CD4-positive, alpha-beta T cell treated with Interleukin-21 for 1 hour (primary cell): ENCODE results near the gene SCAP.

Experiments used
- DNase-seq: peaks from one replicate; pipeline ENCODE4 v3.0.0-alpha.2; 2020

SCAP gene

DNA sequence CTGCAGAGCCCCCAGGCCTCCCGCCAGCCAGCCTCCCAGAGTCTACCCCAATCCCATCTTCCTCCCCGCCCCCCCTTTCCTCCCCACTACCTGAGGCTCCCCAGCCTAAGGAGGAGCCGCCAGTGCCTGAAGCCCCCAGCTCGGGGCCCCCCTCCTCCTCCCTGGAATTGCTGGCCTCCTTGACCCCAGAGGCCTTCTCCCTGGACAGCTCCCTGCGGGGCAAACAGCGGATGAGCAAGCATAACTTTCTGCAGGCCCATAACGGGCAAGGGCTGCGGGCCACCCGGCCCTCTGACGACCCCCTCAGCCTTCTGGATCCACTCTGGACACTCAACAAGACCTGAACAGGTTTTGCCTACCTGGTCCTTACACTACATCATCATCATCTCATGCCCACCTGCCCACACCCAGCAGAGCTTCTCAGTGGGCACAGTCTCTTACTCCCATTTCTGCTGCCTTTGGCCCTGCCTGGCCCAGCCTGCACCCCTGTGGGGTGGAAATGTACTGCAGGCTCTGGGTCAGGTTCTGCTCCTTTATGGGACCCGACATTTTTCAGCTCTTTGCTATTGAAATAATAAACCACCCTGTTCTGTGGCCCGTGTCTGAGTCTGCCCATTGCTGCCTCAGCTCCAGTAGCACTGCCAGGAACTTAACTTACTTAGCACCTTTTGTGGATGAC is 62.8 kb downstream of the SCAP start:
- DNase-seq = no peak

DNA sequence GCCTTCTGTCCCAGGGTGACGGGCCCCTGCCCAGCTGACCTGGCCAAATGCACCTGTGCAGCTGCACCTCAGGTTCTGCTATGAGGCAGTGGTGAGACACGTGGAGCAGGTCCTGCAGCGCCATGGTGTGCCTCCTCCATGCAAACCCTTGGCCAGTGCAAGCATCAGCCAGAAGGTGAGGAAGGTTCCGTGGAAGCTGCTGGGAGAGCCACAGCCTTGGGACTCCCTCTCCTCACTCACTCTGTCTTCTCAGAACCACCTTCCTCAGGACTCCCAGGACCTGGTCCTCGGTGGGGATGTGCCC is 63.3 kb downstream of the SCAP start:
- no peak for DNase-seq

DNA sequence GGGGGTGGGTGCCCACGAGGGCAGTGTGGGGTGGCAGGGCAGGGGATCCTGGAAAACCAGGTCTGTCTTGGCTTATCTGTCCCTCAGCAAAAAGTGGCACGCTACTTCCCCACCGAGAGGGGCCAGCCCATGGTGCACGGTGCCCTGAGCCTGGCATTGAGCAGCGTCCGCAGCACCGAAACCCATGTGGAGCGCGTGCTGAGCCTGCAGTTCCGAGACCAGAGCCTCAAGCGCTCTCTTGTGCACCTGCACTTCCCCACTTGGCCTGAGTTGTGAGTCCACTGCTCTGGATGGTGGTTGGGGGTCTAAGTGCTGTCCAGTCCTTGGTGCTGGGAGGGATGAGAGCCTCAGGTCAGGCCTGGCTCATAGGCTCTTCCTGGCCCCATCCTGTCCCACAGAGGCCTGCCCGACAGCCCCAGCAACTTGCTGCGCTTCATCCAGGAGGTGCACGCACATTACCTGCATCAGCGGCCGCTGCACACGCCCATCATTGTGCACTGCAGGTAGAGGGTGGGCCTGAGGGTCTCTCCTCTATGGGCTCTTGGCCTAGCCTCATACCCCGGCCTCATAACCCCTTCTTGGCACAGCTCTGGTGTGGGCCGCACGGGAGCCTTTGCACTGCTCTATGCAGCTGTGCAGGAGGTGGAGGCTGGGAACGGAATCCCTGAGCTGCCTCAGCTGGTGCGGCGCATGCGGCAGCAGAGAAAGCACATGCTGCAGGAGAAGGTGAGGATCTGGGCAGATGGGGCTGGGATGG is 63.9 kb downstream of the SCAP start:
- DNase-seq = no peak

DNA sequence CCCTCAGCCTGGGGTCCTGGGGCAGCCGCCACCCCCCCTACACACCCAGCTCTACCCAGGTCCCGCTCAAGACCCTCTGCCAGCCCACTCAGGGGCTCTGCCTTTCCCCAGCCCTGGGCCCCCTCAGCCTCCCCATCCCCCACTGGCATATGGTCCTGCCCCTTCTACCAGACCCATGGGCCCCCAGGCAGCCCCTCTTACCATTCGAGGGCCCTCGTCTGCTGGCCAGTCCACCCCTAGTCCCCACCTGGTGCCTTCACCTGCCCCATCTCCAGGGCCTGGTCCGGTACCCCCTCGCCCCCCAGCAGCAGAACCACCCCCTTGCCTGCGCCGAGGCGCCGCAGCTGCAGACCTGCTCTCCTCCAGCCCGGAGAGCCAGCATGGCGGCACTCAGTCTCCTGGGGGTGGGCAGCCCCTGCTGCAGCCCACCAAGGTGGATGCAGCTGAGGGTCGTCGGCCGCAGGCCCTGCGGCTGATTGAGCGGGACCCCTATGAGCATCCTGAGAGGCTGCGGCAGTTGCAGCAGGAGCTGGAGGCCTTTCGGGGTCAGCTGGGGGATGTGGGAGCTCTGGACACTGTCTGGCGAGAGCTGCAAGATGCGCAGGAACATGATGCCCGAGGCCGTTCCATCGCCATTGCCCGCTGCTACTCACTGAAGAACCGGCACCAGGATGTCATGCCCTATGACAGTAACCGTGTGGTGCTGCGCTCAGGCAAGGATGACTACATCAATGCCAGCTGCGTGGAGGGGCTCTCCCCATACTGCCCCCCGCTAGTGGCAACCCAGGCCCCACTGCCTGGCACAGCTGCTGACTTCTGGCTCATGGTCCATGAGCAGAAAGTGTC is 64.7 kb downstream of the SCAP start:
- DNase-seq = no peak

DNA sequence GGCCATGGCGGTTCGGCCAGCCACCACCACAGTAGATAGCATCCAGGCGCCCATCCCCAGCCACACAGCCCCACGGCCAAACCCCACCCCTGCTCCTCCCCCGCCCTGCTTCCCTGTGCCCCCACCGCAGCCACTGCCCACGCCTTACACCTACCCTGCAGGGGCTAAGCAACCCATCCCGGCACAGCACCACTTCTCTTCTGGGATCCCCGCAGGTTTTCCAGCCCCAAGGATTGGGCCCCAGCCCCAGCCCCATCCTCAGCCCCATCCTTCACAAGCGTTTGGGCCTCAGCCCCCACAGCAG is 65.4 kb downstream of the SCAP start:
- no peak for DNase-seq

DNA sequence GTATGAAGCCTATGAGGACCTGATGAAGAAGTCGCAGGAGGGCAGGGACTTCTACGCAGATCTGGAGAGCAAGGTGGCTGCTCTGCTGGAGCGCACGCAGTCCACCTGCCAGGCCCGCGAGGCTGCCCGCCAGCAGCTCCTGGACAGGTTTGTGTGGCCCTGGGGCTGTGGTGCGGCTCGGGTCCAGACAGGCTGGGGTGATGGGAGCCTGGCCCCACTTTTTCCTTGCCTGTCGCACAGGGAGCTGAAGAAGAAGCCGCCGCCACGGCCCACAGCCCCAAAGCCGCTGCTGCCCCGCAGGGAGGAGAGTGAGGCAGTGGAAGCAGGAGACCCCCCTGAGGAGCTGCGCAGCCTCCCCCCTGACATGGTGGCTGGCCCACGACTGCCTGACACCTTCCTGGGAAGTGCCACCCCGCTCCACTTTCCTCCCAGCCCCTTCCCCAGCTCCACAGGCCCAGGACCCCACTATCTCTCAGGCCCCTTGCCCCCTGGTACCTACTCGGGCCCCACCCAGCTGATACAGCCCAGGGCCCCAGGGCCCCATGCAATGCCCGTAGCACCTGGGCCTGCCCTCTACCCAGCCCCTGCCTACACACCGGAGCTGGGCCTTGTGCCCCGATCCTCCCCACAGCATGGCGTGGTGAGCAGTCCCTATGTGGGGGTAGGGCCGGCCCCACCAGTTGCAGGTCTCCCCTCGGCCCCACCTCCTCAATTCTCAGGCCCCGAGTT is 65.9 kb downstream of the SCAP start:
- DNase-seq = no peak

DNA sequence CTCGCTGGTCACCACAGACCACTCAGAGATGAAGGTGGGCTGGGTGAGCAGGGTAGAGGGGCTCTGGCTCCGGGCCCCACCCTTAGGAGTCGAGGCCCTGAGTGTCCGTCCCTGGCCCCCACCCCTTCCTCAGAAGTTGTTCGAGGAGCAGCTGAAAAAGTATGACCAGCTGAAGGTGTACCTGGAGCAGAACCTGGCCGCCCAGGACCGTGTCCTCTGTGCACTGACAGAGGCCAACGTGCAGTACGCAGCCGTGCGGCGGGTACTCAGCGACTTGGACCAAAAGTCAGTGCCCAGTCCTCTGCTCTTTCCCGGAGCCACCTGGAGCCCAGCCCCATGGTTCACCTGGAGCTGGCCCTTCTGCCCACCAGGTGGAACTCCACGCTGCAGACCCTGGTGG is 66.5 kb downstream of the SCAP start:
- DNase-seq = no peak

DNA sequence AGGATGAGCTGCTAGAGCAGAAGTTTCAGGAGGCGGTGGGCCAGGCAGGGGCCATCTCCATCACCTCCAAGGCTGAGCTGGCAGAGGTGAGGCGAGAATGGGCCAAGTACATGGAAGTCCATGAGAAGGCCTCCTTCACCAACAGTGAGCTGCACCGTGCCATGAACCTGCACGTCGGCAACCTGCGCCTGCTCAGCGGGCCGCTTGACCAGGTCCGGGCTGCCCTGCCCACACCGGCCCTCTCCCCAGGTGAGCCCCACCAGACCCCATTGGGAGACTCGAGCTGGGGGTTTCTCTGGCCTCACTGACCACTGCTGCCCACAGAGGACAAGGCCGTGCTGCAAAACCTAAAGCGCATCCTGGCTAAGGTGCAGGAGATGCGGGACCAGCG is 66.9 kb downstream of the SCAP start:
- DNase-seq = no peak

DNA sequence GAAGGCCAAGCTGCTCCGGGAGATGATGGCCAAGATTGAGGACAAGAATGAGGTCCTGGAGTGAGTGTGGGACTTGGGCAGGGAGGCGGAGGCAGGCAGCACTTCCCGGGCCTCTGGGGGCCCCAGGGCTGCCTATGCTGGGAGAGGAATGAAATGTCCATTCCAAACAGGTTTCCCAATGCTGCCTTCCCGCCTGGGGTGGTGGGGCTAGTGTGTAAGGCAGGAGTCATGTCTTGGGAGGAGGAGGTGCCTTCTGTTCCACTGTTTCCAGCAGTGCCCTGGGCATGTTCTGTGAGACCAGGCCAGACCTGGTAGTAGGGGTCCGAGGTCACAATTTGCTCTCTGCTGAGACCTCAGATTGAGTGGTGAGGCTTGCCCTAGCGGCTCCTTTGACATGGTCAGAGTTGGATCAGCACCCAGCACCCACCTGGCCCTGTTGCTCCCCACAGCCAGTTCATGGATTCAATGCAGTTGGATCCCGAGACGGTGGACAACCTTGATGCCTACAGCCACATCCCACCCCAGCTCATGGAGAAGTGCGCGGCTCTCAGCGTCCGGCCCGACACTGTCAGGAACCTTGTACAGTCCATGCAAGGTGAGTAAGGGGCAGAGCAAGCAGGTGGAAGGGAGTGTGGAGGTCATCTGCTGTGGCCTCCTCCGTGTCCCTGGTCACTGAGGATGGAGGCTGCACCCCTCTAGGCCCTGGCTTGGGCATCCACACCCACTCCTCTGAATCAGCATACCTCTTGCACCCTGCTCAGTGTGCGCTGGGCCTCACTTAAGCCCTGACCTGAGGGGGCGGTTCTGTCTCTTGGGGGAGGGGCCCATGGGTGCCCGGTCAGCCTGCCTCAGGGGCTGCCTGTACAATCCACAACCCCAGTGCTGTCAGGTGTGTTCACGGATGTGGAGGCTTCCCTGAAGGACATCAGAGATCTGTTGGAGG is 67.6 kb downstream of the SCAP start:
- DNase-seq = no peak

DNA sequence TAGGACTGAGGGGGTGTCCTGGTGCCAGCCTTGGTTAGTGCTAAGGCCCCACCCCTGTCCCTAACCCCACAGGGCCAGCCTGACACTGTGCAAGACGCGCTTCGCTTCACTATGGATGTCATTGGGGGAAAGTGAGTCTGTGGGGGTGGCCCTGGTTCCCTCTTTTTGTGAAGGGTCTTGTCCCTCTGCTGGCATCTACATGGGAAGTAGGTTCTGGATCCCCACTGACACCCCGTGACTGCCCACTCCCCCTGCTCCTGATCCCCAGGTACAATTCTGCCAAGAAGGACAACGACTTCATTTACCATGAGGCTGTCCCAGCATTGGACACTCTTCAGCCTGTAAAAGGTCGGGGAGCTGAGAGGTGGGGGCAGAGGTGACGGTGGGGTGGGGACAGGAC is 68.5 kb downstream of the SCAP start:
- no peak for DNase-seq

DNA sequence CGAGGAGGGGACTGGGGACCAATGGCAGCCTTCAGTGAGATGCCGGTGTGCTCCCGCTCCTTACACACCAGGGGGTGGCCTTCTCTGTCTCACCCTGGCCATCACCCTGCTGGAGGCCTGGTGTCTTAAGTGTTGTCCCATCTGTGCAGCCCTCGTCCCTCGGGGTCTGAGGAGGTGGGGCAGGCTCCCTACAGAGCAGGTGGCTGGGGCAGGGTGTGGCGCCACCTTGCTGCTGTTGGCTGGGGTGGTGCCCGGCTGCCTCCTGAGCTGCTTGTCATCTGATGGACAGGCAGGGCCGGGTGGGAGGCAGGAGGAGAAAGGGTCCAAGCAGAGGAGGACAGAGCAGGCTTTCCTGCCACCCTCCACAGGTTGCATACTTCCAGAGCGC is 69.0 kb downstream of the SCAP start:
- no peak for DNase-seq

DNA sequence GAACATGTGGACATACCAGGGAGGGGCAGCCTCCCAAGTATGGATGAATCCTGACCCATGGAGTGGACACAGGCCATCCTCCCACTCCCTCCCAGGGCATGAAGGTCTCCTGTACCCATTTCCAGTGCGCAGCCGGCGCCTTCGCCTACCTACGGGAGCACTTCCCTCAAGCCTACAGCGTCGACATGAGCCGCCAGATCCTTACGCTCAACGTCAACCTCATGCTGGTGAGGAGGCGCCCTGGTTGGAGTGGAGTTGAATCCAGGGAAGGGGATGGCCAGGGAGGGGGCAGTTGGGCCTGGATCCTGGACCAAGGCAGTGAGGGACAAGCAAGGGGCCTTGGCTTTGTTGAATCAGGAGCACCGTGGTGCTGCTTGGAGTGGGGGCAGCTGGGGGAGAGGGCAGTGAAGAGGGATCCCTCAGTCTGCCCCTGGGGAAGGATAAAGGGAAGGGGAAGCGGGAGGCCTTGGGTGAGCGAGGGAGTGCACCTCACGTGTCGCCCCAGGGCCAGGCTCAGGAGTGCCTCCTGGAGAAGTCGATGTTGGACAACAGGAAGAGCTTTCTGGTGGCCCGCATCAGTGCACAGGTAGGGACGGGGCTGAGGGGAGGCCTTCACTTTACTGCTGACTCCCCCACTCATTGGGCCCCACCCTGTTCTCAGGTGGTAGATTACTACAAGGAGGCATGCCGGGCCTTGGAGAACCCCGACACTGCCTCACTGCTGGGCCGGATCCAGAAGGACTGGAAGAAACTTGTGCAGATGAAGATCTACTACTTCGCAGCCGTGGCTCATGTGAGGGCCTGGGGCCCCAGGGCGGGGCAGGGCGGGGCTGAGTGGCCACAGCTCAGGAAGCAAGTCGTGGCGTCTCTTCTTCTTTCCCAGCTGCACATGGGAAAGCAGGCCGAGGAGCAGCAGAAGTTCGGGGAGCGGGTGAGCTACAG is 69.7 kb downstream of the SCAP start:
- no peak for DNase-seq

DNA sequence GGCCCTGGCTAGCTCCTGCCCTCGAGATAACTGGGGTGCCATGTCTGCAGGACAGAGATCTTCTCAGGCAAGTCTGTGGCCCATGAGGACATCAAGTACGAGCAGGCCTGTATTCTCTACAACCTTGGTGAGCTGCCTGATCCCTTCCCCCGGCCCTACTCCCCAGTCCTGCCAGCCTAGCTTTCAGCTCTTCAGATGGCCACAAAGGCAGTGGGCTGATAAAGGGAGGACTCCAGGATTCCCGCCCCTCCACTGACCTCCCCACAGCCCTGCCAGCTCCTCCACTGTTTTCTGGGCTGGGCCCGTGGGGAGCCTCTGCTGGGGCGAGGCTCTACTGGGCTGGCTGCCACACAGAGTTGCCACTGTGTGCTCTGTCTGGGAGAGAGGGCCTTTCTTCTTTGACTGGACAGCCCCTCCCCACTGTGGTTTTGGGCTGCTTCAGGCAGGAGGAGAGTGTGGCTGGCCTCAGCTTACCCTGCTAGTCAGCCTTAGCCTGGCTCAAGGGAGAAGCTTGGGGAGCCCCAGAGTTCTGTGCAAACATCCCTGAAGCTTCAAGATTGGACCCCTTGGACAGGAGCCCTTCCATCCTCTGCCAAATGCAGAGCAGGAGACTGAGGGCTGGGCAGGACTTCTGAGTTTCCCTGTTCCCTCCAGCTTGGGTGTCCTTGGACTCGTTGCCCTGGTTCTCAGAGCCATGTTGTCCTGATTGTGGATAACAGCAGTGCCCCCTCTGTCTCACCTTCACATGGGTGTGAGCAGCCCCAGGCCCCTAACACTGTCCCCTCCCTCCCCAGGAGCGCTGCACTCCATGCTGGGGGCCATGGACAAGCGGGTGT is 70.6 kb downstream of the SCAP start:
- DNase-seq = no peak

DNA sequence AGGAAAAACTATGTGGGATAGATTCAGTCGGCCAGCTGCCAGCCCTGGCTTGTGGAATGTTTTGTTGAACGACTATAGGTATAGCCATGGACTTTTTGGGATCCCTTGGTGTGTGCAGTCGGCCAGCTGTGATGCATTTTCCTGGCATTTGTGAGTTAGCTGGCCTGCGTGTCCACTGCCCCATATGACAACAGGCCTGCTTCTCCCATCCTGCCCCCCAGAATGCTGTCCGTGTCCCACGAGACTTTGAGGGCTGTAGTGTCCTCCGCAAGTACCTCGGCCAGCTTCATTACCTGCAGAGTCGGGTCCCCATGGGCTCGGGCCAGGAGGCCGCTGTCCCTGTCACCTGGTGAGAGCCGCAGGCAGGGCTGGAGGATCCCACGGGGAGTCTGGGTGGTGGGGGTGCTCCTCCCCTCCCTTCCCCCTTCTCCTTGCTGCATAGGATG is 71.3 kb downstream of the SCAP start:
- DNase-seq = no peak

DNA sequence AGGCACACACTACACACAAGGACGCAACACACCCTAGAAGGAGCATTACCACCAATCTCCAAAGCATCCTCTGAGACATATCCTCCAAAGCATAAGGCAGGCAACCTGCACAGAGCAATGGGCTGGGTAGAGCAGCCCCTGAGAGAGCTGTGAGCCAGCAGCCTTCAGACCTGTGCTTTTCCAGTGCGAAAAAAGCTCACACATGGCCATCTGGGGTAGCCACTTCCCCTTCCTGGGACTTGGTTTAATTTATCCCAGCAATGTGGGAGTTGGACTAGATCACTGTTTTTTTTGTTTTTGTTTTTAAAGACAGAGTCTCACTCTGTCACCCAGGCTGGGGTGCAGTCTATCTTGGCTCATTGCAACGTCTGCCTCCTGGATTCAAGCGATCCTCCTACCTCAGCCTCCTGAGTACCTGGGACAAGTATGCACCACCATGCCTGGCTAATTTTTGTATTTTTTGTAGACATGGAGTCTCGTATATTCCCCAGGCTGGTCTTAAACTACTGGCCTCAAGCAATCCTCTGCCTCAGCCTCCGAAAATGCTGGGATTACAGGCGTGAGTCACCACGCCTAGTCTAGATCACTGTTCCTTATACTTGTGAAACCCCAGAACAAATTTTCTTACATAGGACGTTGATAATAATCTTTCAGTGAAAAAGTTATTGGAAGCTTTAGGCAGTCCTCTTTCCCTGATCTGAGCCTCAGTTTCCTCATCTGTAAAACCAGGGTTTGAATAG is 76.0 kb downstream of the SCAP start:
- DNase-seq = no peak

DNA sequence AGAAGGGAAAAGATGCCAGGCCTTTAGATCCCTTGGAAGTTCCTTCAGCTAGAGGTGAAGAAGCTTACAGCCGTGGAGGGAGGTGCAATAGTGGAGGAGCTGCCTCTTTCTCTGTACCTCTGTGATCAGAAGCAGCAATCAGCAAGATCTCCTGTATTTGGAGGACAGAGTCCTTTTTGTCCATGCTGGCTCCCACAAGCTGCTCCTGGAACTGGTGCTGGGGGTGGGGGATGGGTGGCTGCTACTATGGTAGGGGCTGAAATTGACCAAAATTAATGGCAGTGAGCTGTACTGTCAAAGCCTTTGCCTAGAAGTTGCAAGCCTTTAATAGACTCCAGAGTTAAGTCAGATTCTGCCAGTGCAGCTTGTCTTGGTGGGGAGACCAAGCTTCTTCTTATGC is 76.7 kb downstream of the SCAP start:
- DNase-seq = no peak

DNA sequence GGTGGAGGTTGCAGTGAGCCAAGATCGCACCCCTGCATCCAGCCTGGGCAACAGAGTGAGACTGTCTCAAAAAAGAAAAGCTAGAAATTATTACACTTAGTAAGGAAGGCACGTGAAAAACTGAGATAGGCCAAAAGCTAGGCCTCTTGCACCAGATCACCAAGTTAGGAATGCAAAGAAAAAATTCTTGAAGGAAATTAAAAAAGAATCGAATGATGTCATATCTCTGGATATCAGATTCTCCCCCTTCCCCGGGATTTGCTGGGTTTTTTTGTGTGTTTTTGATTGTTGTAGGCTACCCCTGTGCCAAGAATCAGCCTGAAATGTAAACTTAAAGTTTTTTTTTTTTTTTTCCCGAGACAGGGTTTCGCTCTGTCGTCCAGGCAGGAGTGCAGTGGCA is 77.5 kb downstream of the SCAP start:
- DNase-seq = no peak

DNA sequence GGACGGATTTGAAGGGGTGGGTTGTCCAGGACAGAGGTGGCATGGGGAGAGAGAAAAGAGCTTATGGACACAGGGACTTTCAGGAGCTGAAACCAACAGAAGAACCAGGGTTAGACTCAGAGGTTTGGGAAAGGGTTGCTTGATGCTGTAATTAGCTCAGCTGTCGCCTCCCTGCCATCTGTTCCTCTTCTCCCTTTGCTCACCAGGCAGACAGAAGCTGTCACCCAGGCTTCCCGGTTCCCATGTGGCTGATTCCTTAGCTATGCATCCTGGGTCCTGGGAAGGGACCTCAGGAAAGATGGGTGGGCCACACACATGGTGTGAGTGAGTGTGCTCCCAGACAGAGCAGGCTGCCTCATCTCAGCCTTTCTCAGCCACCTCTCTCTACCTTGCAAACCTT is 80.9 kb downstream of the SCAP start:
- no peak for DNase-seq

DNA sequence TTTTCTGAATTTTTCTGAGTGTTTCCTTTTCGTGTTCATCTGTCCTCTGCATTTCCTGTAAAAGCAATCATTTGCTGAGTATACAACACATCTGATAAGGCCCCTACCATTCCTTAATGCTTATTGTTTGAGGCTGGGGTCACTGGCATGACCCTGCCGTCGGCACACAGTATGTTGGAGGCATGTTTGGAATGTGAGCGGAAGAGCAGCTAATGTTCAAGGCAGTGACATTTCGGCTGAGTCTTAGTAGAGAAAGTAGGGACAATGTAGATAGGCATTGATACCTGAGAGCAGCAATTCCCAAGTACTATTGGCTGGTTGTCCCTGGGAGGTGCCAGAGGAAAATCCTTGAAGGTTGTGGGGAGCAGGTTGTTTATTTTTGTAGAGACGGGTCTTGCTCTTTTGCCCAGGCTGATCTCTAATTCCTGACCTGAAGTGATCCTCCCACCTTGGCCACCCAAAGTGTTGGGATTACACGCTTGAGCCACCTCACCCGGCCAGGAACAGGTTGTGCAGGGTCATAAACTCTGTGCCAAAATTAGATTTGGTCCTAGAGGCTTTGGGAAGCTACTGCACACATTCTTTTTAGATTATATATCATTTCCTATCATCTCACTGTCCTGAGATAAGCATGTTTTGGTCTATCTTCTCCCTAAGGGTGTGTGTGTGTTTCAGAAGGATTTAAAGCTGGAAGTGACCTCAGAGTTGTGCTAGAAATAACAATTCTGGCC is 81.4 kb downstream of the SCAP start:
- DNase-seq = no peak
